Measurements from ENCODE around the gene PARD3.

DNA sequence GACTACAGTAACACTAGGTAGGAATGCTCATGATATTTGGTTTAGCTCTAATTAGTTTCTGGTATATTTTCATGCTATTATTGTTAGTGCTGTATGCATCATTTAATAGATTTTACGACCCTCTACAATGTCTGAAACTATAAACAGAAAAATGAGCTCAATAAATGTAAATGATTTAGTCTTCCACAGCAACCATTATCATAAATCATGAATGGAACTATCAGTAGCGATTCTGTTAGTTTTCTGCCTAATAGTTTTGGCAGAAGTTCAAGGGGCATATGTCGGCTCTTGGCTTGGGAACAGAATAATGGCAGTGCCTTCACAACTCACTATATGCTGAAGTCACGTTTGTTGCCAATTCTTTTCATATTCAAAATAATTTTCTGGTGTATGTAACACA is 494.8 kb downstream of the PARD3 start:
- TF ChIP-seq CTCF (IDR thresholded peaks at IDR 0.05) (no peak), POLR2A (IDR thresholded peaks at IDR 0.05; ENCODE audit: low read length) (no peak), USF2 (IDR thresholded peaks at IDR 0.05) (no peak), NPAS2 (CRISPR knock-in tag; IDR thresholded peaks at IDR 0.05; ENCODE audit: borderline replicate concordance) (no peak), MAZ (IDR thresholded peaks at IDR 0.05; ENCODE audit: borderline replicate concordance, low read depth, low read length) (no peak), SMC3 (IDR thresholded peaks at IDR 0.05) (no peak), MAX (IDR thresholded peaks at IDR 0.05) (no peak), MAFK (IDR thresholded peaks at IDR 0.05; ENCODE audit: partially characterized antibody) (no peak), NR3C1 (IDR thresholded peaks at IDR 0.05) (no peak), BCL3 (IDR thresholded peaks at IDR 0.05) (no peak)

Measured in A549 (cell line).